ENCODE measurements around the gene SLC30A4. TPM values are rescaled to one million over a fixed set of nuclear protein-coding genes. Genes with fewer than 3 reads are reported as not detected.

SLC30A4 gene
- total and polyA plus RNA-seq, 2 of the 8 experiments (the other 6 are each of a cell fraction or from before 2014, with no cell fraction given): under 0.01 to 0.07 TPM

DNA sequence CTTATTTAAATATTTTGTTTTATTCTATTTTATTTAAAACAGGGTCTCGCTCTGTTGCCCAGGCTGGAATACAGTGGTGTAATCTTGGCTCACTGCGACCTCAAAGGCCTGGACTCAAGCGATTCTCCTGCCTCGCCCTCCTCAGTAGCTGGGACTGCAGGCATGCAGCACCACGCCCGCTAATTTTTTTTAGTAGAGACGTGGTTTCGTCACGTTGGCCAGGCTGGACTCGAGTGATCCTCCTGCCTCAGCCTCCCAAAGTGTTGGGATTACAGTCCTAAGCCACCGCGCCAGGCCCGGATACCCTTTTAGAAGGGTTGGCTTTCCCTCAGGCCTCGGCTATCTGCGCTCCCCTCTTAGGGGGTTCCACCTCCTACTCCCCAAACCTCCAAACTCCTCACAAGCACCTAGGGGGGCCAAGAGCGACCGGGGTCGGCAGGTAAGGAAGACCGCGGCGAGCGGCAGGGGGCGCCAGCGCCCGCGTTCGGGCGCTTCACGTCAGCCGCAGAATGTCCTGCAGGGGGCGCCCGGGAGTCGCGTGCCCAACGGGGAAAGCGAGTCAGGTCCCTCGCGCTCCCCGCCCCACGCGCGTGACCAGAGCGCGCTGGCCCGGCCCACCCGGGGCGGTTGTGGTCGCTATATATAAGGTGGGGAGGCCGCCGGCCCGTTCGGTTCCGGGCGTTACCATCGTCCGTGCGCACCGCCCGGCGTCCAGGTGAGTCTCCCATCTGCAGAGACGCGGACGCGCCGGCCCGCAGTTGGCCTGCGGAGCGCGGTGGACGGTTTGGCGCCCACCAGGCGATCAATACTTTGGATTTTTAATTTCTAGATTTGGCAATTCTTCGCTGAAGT is 92.4 kb downstream of the SLC30A4 start (continued):
- TF ChIP-seq NRF1 (IDR thresholded peaks at IDR 0.05; ENCODE audit: low read depth, low read length) (no peak), RNF2 (IDR thresholded peaks at IDR 0.05; ENCODE audit: borderline replicate concordance, low read depth, low read length, missing control alignments, poor library complexity, severe bottlenecking) (no peak), ASH2L (IDR thresholded peaks at IDR 0.05; ENCODE audit: low read length) (peak; percentile 54), TAF1 (IDR thresholded peaks at IDR 0.05; ENCODE audit: low read depth, low read length) (0 out of 2 replicates have a peak, but pooled peaks have one; percentile 20), TCF12 (IDR thresholded peaks at IDR 0.05; ENCODE audit: low read depth, low read length) (no peak), RAD21 (IDR thresholded peaks at IDR 0.05 in 1 of 2, conservative IDR thresholded peaks at IDR 0.05 in 1 of 2; ENCODE audit: low read depth in 2 of 2, low read length in 2 of 2) (peak; percentile 84 to 89), BRCA1 (IDR thresholded peaks at IDR 0.05; ENCODE audit: low read depth, low read length) (no peak), BACH1 (IDR thresholded peaks at IDR 0.05; ENCODE audit: low read length) (peak; percentile 68), EZH2 (IDR thresholded peaks at IDR 0.05; ENCODE audit: low read depth, low read length, severe bottlenecking) (peak; percentile 41), ZNF274 (IDR thresholded peaks at IDR 0.05; ENCODE audit: borderline replicate concordance, extremely low read depth, low read length) (no peak), KDM4A (IDR thresholded peaks at IDR 0.05; ENCODE audit: low read depth, low read length, severe bottlenecking) (peak; percentile 75)
- TF ChIP-seq, protein P1, sequence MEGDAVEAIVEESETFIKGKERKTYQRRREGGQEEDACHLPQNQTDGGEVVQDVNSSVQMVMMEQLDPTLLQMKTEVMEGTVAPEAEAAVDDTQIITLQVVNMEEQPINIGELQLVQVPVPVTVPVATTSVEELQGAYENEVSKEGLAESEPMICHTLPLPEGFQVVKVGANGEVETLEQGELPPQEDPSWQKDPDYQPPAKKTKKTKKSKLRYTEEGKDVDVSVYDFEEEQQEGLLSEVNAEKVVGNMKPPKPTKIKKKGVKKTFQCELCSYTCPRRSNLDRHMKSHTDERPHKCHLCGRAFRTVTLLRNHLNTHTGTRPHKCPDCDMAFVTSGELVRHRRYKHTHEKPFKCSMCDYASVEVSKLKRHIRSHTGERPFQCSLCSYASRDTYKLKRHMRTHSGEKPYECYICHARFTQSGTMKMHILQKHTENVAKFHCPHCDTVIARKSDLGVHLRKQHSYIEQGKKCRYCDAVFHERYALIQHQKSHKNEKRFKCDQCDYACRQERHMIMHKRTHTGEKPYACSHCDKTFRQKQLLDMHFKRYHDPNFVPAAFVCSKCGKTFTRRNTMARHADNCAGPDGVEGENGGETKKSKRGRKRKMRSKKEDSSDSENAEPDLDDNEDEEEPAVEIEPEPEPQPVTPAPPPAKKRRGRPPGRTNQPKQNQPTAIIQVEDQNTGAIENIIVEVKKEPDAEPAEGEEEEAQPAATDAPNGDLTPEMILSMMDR (IDR thresholded peaks at IDR 0.05; ENCODE audit: control extremely low read depth in 1 of 3, insufficient read depth in 1 of 3, low read depth in 1 of 3, low read length in 3 of 3): peak; percentile 93 to 100 (median 93)
- TF ChIP-seq, protein P2, sequence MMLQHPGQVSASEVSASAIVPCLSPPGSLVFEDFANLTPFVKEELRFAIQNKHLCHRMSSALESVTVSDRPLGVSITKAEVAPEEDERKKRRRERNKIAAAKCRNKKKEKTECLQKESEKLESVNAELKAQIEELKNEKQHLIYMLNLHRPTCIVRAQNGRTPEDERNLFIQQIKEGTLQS (IDR thresholded peaks at IDR 0.05; ENCODE audit: insufficient read depth, low read depth, low read length): peak; percentile 73

Measured in H1 (cell line).